ENCODE results near the gene PHF13. TPM values are rescaled to one million over a fixed set of nuclear protein-coding genes. Genes with fewer than 3 reads are reported as not detected.
A peak's percentile ranks its signal among the peaks of the same experiment; 100 is the strongest.
"Not testable (repeated sequence)": the region's sequence is repeated elsewhere in the genome, so short reads cannot be mapped to it uniquely, and the experiment has no call there.

PHF13 gene
- total RNA-seq, 1 experiment from 2014 or later = 10.7 TPM

DNA sequence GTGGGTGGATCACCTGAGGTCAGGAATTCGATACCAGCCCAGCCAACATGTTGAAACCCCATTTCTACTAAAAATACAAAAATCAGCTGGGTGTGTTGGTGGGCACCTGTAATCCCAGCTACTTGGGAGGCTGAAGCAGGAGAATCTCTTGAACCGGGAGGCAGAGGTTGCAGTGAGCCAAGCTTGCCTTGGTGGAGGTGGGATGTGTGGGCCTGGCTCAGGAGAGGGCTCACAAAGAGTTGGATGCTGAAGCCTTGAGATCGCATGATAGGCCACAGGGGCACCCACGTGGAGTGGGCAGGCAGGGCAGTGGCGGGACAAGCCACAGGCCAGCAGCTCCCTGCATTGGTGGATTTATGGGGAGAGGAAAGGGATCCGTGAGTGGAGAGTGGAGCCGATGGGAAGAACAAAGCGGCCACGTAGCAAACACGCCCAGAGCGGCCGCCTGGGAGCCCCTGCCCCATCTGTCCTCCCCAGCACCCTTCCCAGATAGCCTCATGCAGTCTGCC lies 15.5 kb downstream of the PHF13 start:
- DNase-seq (ENCODE audit: low read depth) = no peak

GRCh38 chr1:6630027-6630426 lies 16.5 kb downstream of the PHF13 start:
- DNase-seq (ENCODE audit: low read depth) = no peak

GRCh38 chr1:6631058-6631457 lies 17.5 kb downstream of the PHF13 start:
- no peak for DNase-seq (ENCODE audit: low read depth)

DNA sequence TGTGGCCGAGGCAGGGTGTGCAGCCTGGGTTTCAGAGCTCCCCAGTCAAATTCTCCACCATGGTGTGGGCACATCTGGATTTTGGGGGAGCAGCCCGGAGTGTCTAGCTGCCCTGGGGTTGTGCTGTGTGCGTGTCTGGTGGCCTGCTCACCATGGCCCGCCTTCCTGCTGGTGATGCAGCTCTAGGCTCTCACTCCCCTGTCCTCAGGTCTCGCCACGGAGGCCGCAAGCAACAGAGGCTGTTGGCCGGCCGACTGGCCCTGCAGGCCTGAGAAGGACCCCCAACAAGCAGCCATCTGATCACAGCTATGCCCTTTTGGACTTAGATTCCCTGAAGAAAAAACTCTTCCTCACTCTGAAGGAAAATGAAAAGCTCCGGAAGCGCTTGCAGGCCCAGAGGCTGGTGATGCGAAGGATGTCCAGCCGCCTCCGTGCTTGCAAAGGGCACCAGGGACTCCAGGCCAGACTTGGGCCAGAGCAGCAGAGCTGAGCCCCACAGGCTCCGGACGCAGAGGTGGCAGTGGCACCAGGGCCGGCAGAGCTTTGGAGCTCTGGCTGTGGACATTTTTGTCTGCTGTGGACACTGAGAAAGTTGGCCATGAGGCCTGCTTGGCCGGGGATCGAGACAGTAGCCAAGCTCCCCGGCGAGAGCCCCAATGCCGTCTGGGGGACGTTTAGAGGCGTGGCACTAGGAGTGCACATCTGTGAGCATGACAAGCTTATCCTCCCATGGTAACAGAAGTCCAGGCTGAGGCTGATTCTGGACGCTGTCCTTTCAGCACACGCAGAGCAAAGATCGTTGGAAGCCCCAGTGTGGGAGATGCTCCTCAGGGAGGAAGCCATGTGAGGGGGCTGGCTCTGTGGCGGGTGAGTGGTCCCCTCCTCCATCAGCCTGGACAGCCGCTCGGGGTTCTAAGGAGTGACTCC lies 19.3 kb downstream of the PHF13 start:
- no peak for DNase-seq (ENCODE audit: low read depth)

DNA sequence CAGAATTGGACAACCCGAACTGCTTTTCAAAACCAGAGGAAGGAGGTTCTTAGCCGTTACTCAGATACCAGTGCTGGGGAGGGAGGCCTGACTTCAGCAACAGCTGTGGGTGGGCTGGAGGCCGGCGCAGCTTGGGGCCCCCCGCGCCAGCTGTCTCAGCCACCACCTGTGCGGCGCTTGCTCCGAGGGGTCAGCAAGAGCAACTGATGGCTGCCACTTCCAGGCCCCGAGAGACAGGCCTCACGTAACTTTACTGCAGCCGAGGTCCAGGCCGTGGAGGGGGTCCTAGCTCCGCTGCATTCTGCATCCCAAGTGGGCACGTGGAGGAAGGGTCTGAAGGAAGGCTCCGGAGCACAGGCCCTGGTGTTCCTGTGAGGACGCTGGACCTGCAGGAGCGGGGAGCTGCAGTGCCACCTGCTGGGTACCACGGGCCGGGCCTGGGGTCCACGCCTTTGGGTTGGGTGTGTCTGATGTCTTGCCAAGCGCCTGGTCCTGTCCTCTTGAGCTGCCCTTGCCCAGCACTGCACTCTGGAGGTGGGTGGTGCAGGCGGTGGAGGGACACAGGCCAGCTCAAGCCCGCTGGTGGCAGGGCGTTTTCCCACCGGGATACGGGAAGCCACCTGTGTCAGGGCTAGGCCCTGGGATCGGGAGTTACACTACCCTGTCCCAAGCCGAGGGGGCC lies 21.0 kb downstream of the PHF13 start:
- DNase-seq (ENCODE audit: low read depth) = peak; percentile 32

GRCh38 chr1:6635161-6635909 lies 21.8 kb downstream of the PHF13 start:
- no peak for DNase-seq (ENCODE audit: low read depth)

DNA sequence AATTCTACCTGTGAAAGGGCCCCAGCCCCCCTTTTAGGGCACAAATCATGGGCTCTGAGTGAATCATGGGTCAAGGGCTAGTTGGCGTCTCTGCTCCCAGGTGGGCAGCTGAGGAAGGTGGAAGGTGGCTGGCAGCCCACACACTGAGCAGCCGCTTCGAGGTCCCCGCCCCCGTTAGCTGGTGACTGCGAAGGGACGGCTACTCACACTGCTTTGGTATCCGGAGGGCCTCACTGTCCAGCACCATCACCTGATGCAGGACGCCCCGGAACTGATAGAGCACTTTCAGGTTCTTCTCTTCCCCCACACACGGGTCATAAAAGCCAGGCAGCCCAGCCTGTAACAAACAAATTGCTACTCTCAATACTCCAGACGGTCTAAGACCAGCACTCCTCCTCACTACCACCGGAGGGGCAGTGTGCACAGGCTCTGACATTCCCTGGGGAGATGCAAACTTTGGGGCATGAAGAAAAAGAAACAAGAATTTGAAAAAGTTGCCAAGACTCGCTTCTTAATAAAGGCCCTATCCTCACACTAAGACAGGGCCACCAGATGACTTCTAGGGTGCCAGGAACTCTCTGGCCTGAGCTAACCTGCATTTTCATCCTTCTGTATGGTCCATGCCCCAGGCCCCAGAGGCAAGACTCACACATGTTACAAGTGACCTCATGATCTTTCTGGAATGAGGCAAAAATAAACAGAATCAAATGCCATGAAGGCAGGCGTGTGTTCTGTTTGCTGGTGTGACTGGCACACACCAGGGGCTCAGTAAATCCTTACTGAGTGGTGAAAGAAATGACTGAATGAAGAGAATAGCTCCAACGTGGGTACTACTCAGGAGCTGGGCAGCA lies 22.6 kb downstream of the PHF13 start:
- DNase-seq (ENCODE audit: low read depth) = no peak

DNA sequence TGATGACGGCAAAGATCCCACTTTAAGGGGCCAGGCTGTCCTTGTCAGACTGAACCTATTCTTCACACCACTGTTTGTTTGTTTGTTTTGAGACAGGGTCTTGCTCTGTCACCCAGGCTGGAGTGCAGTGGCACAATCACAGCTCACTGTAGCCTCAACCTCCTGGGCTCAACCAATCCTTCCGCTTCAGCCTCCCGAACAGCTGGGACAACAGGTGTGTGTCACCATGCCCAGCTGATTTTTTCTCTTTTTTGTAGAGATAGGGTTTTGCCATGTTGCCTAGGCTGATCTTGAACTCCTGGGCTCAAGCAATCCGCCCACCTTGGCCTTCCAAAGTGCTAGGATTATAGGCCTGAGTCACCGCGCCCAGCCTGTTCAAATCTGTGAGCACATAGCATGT lies 23.2 kb downstream of the PHF13 start:
- not testable (repeated sequence) for DNase-seq (ENCODE audit: low read depth)

- no peak for DNase-seq (ENCODE audit: low read depth)
These were observed 24.2 kb downstream of the PHF13 start for GRCh38 chr1:6637770-6638169.

- DNase-seq (ENCODE audit: low read depth) = no peak
These were observed 24.7 kb downstream of the PHF13 start for GRCh38 chr1:6638226-6638625.

DNA sequence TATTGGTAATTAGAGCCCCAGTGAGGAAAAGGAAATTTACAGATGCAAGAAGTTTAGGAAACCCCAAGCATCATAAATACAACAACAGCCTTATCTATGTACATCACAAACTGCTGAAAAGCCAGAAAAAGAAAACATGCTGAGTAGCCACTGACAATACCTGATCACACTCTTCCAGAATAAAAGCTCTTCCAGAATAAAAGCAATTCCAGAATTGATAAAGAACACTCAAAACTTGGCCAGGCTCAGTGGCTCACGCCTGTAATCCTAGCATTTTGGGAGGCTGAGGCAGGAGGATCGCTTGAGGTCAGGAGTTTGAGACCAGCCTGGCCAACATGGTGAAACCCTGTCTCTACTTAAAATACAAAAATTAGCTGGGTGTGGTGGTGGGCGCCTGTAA lies 27.3 kb downstream of the PHF13 start:
- DNase-seq (ENCODE audit: low read depth) = not testable (repeated sequence)

- no peak for DNase-seq (ENCODE audit: low read depth)
These were observed 31.5 kb downstream of the PHF13 start for GRCh38 chr1:6645018-6645417.

- peak; percentile 47 for DNase-seq (ENCODE audit: low read depth)
These were observed 33.1 kb downstream of the PHF13 start for GRCh38 chr1:6646499-6647148.

- no peak for DNase-seq (ENCODE audit: low read depth)
These were observed 35.0 kb downstream of the PHF13 start for GRCh38 chr1:6648556-6648955.

DNA sequence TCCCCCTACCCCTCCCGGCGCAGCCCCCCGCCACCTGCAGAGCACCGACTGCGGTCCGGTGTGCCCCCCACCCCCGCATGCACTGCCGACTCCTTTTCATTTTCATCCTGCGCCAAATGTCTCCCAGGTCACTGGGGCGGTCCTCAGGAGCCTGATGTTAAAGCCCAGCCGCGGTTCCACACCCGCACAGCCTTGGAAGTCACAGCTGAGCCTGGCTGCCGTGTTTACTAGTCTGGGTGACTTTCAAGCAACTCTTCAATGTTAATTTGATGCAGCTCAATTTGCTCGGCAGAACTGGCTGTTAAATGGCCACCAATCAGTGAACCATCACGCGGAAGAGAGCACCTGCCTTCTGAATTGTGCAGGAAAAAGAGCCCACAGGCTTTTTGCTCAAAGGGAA lies 38.4 kb downstream of the PHF13 start:
- no peak for DNase-seq (ENCODE audit: low read depth)

GRCh38 chr1:6652986-6653385 lies 39.5 kb downstream of the PHF13 start:
- no peak for DNase-seq (ENCODE audit: low read depth)

- DNase-seq (ENCODE audit: low read depth) = no peak
These were observed 40.1 kb downstream of the PHF13 start for GRCh38 chr1:6653436-6654290.

DNA sequence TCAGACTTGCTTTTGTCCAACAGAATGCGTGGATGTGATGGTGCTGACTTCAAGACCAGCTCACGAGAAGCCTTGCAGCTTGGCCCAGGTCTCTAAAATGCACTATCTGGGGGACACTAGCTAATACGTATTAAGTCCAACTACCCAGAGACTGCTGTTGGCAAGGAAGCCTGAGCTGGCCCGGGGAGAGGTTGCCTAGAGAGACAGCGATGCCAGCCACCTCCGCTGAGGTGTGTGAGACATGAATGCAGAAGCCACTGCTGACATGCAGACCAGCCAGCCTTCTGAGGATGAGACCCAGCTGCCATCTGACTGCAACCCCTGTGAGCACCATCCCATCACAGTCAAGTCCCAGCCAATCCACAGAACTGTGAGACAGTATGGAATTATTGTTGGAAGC lies 43.6 kb downstream of the PHF13 start:
- DNase-seq (ENCODE audit: low read depth) = no peak

DNA sequence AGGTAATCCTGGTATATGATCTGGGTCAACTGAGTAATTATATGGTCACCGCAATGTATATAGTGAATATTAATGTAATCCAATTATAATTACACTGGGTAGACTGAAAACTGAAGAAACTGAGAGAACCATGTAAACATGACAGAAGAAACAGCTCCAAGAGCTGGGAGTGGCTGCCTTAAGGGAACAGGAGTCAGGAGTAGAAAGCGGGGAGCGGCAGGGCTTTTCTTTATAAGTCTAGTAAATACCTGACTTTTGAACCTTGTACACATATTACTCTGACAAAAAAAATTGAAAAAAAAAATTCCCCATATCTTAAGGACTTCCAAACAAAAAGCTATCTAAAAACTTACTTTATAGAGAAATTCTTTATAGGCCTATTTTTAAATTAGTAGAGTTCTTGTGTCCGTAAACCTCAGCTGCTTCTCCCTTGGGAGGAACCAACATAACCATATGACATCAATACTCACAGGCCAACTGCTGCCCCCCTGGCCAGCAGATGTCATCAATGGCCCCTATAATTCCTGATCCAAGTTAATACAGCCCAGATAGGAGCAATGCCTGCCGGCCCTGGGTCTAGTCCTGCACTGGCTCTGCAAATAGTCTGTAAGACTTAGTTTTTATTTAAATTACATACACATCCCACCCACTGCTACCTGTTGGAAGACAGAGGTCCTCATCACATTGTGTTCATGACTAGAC lies 45.0 kb downstream of the PHF13 start:
- no peak for DNase-seq (ENCODE audit: low read depth)

All from RPMI7951 (cell line).